Forelimb muscle (tissue), 1 donor: ENCODE results near the gene CDK16. TPM values are rescaled to one million over a fixed set of nuclear protein-coding genes. Genes with fewer than 3 reads are reported as not detected.
A peak's percentile ranks its signal among the peaks of the same experiment; 100 is the strongest.

Experiments used
- DNase-seq: peaks from one replicate; pipeline ENCODE4 v3.0.0-alpha.2; 2013; ENCODE audit warnings: low read depth
- polyA plus RNA-seq: library from polyadenylated mRNA; unstranded; fragments of 120-200 nt; gene quantifications from one replicate; pipeline ENCODE4 v1.2.1, GENCODE V29; 2013; ENCODE audit not compliant: insufficient read length

CDK16 gene
- polyA plus RNA-seq, 1 donor = 111 TPM

DNA sequence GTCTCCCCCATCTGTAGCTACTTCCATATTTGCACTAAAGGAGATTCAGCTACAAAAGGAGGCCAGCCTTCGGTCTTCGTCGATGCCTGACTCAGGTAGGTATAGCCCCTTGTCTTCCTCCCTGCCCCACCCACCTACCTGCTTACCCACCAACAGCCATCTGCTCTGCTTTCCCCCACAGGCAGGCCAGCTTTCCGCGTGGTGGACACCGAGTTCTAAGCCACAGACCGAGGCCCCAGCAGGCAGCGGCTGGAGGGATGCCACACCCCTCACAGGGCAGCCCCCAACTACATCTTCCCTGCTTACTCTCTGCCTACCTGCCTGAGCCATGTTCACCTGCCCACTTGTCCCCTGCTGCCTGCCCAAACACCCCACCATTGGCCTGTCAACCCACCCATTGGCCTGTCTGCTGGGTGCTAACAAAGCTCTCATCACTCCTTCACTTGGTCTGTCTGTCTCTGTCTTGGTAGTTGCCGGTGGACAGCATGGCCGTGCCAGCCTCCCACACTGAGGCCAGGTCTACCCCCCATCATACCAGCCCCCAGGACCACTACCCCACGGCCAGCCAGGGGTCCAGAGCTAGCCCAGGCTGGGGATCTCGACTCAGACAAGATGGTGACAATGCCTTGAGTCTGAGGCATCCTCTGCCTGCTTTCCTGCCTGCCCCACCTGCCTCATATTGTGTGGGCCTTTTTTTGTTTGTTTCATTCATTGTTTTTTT, 10.2 kb downstream of the CDK16 start:
- DNase-seq = no peak

DNA sequence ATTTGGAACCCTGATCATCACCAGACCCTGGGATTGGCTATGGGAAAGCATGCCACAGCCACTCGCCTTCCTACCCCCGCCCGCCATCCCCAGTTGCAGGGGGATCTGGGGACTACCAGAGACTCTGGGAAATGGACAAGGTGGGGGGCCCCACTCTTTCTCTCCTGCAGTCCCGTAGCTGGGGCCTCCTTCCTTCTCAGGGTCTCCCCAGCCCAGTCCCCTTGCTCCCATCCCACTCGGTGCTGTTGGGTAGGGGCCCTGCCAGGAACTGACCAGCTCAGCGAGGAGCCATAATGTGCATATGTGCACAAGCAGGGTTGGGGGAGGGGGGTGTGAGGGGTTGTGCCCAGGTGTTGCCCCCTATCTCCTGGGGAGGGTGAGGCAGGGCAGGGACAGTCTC, 10.9 kb downstream of the CDK16 start:
- DNase-seq = no peak

DNA sequence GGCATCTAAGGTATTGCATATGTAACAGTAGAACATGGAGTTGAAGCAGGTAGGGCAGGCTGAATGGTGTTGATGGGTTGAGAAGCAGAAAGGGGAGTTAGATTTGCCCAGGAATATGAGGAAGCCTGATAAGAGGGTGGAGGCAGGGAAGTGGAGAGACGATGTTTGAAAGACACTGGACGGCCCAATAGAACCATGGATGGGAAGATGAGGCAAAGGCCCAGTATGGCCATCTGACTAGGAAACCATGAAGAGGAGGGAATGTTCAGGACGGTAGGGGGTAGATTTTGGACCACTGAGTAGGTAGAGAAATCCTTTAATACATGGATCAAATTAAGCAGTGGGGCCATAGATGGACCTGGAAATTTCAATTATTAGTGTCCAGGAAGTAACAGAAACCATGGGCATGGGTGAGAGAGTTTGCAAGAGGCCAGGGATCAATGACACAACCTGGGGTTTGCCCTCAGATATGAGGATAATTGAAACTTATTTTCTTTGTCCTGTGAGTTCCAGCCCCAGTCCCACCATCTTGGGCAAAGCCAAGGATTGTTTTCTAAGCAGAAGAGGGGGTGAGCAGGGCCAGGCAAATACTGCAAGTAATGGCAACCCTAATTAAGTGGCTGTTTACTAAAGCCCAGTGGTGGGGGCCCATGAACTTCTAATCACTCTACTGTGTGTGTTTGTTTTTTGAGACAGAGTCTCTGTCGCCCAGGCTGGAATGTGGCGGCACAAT, 11.8 kb downstream of the CDK16 start:
- no peak for DNase-seq

DNA sequence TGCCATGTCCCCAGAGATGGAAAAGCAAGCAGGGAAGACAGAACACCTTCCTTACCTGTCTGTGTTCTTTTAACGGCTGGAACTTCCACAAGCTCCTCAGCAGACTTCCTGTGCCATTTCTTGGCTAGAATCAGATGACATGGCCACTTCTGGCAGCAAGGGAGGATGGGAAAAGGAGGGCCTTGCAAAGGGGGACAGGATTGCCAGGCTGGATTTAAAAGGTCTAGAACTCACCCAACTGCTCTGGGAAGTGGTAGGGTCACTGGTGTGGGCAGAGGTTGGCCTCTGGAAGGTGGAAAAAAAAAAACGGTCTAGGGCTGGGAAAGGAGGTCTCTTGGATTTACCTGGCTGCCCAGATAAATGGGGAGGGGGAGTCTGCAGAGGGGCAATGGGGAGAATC, 12.7 kb downstream of the CDK16 start:
- DNase-seq = no peak

DNA sequence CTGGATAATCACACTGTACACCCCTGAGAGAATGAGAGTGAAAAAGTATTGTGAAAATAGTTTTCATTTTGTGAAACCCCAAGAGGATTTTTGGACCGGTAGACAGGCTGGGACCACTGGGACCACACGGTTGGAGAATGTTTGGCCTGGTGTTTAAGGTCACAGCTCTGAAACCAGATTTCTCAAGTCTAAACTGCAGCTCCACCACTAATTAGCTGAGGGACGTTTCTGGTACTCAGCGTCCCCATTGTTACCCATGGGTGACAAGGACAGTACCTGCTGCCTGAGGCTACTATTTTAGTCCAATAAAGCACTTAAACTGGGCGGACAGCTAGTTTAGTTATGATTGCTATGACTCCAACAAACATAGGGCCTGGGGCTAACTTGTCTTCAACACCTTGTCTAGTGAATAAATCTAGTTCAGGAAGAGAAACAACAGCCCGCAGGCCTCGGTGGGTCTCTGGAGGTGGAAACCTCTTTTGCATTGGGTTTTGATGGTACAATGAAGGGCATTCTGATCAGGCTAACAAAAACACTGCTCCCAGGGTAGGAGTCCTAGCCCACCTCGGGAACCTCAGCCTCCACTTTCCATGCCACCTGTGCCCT, 13.8 kb downstream of the CDK16 start:
- no peak for DNase-seq

DNA sequence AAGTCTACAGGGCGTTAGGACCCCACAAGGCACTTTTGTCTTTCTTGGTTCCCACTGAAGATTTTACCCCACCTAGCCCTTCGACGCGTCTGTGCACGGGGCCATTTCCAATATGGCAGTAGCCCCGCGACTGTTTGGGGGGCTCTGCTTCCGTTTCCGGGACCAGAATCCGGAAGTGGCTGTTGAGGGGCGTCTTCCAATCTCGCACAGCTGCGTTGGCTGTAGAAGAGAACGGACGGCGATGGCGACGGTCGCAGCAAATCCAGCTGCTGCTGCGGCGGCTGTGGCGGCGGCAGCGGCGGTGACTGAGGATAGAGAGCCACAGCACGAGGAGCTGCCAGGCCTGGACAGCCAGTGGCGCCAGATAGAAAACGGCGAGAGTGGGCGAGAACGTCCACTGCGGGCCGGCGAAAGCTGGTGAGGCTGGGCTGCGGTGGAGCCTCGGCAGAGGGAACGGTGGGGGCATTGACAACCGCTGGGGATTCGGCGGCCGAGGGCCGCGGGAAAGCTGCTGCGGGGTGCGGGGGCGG, 14.4 kb downstream of the CDK16 start, which contains the start of gene USP11:
USP11 (plus strand) TSS at position 207 of the 530 bp plus-strand sequence; CDS start at position 242, 35 bp downstream.
- no peak for DNase-seq

DNA sequence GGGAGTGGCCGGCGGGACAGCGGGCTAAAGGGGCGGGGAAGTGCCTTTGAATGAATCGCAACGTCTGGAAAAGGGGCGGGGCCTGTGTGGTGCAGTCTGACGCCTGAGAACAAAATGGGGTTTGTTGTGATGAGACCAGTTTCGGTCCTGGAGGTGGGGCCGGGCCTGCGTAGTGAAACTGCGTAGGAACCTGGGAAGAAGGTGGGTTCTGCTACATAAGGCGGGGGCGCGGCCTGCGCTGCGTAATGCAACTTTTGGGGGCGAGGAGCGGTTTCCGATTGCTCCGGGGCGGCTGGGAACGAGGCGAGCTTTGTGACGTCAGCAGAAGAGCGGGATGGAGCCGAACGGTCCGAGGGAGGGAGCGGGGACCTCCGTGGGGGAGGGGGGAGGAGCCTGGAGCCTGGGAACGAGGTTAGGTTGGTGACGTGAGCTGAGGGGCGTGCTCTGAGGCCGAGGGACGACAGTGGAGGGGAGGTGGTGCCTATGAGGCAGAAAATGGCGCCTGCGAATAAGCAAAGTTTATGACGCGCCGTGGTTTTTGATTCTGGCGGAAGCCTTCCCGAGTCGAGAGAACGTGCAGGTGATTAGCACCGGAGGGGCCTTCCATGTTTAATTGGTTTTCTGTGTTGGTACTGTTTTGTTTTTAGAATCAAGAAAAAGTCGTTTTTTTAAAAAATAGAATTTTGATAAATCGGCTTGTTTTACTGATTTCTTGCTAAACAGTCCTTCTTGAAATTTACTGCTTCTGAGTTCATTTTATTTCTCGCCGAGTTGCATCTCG, 15.0 kb downstream of the CDK16 start:
- DNase-seq = peak; percentile 83

DNA sequence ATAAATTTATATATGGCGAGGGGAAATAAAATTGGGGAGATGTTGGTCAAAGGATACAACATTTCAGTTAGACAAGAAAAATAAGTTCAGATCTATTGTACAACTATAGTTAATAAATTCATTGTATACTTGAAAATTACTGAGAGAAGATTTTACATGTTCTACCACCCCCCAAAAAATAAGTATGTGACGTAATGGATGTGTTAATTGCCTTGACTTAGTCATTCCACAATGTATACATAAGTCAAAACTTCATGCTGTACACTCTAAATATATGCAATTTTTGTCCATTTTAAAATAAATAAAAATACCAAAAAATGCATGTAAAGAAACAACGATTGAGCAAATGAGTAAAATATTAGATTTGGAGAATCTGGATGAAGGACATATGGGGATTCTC, 16.1 kb downstream of the CDK16 start:
- DNase-seq = no peak

DNA sequence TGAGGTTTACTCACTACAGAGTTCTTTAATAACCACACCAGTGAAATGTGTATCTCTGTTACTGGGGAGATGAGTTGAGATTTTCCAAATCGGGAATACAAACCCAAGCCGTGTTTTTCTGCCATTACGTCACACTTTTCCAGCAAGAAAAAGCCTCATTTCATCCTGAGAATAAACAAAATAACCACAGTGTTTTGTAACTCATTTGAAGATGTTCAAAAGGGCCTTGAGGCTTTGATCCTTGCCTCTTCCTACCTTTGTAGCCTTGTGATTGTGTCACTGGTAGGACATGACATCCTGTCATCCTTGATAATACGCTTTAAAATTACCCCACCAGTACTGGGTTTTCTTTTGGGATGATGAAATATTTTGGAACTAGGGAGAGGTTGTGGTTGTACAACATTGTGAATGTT, 17.2 kb downstream of the CDK16 start:
- DNase-seq = no peak

DNA sequence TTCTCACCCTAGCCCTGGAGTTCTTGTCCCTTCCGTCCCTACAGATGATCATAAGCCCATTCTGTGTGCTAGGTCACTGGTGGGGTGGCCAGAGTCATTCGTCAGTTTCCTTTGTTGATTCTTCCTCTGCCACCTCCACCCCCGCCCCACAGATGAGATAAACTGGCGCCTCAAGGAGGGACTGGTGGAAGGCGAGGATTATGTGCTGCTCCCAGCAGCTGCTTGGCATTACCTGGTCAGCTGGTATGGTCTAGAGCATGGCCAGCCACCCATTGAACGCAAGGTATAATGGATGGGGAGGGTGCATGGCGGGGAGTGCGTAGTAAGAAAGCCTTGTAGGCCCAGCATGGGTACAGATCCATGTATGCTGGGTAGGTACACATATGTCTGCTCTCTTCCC, 20.7 kb downstream of the CDK16 start:
- DNase-seq = no peak

DNA sequence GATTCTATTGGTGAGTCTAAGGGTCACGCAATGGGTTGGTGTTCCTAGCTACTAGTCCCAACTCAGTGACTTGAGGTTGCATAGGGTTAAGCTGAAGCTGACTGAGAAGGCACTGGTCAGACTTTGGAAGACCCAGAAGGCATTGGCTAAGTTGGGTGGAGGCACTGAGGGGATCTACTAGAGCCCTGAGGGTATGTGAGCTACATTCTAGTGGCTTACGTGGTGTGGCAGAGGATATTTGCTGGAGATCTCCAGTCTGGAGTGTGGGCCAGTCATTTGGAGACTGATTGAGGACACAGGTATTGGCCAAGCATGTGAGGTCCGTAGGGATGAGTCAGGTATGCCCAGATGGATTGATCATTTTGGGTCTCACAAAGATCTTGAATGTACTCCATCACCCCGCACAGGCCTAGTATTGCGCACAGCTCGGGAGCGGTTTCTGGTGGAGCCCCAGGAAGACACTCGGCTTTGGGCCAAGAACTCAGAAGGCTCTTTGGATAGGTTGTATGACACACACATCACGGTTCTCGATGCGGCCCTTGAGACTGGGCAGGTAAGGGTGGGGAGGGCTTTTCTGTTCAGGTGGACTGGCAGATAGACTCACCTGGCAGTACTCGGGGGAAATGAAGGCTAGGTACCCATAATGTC, 21.5 kb downstream of the CDK16 start:
- no peak for DNase-seq

DNA sequence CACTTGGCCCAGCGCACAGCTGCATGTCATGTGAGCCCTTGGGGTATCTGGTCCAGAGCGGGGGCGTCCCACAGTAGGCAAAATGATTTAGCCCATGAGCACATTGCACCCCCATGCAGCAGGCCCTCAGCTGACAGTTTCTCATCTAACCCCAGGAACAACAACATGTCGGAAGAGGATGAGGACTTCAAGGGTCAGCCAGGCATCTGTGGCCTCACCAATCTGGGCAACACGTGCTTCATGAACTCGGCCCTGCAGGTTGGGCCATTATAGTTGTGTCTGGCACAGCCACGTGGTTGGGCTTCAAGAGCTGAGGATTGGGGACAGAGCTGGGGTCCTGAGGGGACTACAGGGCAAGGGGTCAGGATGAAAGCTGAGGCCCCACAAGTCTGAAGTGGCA, 22.1 kb downstream of the CDK16 start:
- DNase-seq = no peak

DNA sequence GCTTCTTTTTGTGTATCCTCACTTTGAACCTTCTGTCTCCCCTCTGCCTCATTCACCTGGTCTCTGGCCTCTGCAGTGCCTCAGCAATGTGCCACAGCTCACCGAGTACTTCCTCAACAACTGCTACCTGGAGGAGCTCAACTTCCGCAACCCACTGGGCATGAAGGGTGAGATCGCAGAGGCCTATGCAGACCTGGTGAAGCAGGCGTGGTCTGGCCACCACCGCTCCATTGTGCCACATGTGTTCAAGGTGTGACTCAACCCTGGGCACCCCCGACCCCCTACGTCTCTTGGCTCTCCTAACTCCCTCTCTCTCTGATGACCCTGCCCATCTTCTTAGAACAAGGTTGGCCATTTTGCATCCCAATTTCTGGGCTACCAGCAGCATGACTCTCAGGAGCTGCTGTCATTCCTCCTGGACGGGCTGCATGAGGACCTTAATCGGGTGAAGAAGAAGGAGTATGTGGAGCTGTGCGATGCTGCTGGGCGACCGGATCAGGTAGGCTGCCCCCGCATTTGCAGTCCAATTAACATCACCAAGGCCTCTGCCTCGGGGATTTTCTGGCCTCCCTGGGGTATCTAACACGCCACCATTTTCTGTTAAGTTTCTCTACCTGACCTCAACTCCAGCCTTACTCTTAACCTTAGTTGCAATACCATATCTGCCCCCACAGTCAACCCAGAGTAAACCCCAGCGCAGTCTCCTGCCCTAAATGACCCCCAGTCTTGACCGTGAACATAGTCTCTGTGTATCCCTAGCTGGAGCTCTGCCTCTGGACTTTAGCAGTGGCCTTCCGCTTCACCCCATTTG, 22.9 kb downstream of the CDK16 start:
- DNase-seq = no peak

DNA sequence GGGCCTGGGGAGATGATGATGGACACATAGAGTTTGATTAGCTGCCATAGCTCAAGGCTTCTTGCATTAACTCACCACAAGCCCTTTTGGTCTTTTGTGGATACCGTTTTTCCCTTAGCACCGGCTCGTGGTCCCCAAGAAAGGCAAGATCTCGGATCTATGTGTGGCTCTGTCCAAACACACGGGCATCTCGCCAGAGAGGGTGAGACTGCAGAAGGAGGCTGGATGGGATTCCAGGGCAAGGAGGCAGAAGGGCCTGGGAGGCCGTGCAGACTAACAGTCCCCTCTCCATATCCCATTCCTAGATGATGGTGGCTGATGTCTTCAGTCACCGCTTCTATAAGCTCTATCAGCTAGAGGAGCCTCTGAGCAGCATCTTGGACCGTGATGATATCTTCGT, 23.8 kb downstream of the CDK16 start:
- no peak for DNase-seq

DNA sequence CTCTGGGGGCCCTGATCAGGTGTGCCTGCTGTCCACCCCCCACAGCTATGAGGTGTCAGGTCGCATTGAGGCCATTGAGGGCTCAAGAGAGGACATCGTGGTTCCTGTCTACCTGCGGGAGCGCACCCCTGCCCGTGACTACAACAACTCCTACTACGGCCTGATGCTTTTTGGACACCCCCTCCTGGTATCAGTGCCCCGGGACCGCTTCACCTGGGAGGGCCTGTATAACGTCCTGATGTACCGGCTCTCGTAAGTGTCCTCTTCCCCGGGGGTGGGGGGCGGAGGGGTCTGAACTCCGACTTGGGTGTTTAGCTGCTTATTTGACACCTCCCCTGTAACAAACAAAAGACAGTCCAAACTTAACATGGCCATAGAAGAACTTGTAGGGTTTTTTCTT, 24.9 kb downstream of the CDK16 start:
- no peak for DNase-seq

DNA sequence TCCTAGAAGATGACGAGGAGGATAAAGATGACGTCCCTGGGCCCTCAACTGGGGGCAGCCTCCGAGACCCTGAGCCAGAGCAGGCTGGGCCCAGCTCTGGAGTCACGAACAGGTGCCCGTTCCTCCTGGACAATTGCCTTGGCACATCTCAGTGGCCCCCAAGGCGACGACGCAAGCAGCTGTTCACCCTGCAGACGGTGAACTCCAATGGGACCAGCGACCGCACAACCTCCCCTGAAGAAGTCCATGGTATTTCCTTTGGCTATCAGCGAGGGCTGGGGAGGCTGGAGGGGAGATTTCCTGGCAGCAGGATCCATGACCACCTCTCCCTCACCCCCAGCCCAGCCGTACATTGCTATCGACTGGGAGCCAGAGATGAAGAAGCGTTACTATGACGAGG, 26.2 kb downstream of the CDK16 start:
- no peak for DNase-seq

DNA sequence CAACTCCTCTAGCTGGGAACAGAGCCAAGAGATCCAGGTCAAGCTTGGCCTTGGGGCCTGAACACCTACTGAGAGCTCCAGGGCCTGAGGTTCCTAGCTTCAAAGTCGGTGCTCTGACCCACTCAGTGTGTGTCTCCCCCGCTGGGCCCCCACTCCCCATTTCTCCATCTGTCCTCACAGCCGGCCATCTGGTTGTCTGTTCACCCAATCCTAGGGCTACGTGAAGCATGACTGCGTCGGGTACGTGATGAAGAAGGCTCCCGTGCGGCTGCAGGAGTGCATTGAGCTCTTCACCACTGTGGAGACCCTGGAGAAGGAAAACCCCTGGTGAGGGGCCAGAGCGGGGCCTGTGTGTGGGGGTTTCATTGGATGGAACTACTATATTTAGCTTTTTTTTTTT, 26.7 kb downstream of the CDK16 start:
- DNase-seq = no peak

DNA sequence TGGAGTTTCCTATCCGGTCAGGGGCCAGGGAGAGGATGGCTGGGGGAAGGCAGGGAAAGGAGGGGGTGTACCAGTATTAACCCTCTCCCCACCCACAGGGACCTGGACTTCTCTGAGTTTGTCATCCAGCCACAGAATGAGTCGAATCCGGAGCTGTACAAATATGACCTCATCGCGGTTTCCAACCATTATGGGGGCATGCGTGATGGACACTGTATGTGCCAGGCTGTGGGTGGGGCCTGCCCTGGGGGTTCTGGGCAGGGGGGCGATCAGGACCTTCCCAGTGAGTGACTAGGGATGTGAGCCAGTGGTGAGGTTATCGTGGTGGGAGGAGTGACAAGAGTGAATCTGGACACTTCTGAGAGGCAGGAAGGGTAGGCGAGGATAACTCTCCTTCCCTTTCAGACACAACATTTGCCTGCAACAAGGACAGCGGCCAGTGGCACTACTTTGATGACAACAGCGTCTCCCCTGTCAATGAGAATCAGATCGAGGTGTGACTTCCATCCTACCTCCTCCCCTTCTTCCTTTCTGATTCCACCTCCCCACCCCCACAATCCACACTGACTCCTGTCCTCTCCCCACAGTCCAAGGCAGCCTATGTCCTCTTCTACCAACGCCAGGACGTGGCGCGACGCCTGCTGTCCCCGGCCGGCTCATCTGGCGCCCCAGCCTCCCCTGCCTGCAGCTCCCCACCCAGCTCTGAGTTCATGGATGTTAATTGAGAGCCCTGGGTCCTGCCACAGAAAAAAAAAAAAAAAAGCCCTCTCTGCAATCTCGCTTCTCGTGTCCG, 28.9 kb downstream of the CDK16 start:
- DNase-seq = no peak

DNA sequence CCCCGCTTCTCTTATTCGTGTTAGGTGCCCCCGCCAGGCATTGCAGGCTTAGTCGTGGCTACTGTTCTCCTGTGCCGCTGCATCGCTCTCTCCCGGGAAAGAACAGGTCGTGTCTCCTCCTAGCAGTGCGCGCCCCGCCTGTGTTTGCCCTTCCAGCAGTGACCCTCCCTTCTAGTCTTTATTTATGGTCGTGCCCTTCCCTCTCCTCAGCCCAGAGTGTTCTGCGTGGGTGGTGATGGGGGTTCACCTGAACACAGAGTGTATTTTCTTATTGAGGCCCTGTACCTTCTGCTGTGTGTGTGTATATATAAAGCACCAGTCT, 29.5 kb downstream of the CDK16 start:
- DNase-seq = no peak

DNA sequence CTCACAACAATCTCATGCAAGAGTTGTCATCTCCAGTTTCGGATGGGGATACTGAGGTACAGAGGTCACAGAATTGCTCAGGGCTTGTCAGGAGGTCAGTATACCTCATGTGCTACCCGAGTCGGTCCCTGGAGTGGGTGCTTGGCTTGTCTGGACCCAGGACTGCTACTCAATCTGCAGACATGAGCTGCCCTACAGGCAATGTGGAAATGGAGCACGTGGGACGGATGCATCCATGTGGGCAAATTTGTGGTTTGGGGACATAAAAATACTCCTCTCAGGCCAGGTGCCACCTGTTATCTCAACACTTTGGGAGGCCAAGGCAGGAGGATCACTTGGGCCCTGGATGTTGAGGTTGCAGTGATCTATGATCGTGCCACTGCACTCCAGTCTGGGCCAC, 30.1 kb downstream of the CDK16 start:
- DNase-seq = no peak
